Transverse colon (tissue), 4 donors: Measurements from ENCODE around the gene PCNP.

Experiments used
- CTCF ChIP-seq, 5 experiments: fragments of 200-600 bp in 3 of 5; fragments of 450-650 bp in 2 of 5; sonication (generic) in 3 of 5; IDR thresholded peaks; 1 replicate in 2 of 5; 2 replicates in 3 of 5; pipeline ENCODE4 v1.5.1; 2016 to 2017; ENCODE audit warnings: antibody characterized with exemption in 5 of 5, inconsistent platforms in 3 of 5, mild to moderate bottlenecking in 2 of 5, moderate library complexity in 1 of 5
- EP300 ChIP-seq: sonication (generic); formaldehyde crosslinking; IDR thresholded peaks from one replicate; pipeline ENCODE4 v1.6.1; 2017; ENCODE audit warnings: antibody characterized with exemption, low read depth
- POLR2AphosphoS5 ChIP-seq, 3 donors: sonication (generic); formaldehyde crosslinking; IDR thresholded peaks; one replicate each; pipeline ENCODE4 v1.6.1; 2016; ENCODE audit warnings: antibody characterized with exemption in 3 of 3

DNA sequence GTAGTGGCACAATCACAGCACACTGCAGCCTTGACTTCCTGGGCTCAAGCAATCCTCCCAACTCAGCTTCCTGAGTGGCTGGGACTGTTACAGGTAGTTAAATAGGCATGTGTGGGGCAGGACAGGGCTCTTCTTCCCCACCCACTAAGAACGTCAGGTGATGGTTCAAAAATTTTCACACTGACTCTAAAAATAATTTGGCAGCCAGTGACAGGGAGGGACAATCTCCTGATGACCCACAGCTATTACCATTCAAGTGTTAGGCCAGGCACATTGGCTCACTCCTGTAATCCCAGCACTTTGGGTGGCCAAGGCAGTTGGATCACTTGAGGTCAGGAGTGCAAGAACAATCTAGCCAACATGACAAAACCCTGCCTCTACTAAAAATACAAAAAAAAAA is 24.5 kb upstream of the PCNP start:
- TF ChIP-seq EP300 (no peak), POLR2AphosphoS5 (IDR thresholded peaks at IDR 0.05) (no peak), CTCF (IDR thresholded peaks at IDR 0.05) (no peak)
